Lung (tissue), 12 donors: ENCODE measurements around the gene MTRFR. TPM values are rescaled to one million over a fixed set of nuclear protein-coding genes. Genes with fewer than 3 reads are reported as not detected.

Experiments
- ATAC-seq: fragments of 200-7000 bp; cut with Tn5 transposase; one replicate; pipeline ENCODE4 v1.9.1; 2020; ENCODE audit warnings: moderate number of reproducible peaks; ENCODE audit not compliant: insufficient read depth, low FRiP score
- DNase-seq, 3 donors: peaks; one replicate each; pipeline ENCODE4 v3.0.0-alpha.2; 2013 to 2017
- H3K27ac ChIP-seq, 2 donors: one replicate each; pipeline ENCODE4 v1.5.1; 2013; ENCODE audit warnings: mild to moderate bottlenecking in 2 of 2, moderate library complexity in 2 of 2, control low read depth in 1 of 2, inconsistent platforms in 1 of 2, low read depth in 1 of 2, low read length in 1 of 2
- H3K27me3 ChIP-seq, 3 donors: one replicate each; pipeline ENCODE4 v1.5.1; 2013; ENCODE audit warnings: low read length in 2 of 3; ENCODE audit not compliant: control insufficient read depth in 3 of 3, insufficient read depth in 3 of 3
- H3K36me3 ChIP-seq, 4 donors: one replicate each; pipeline ENCODE4 v1.5.1; 2013; ENCODE audit warnings: low read length in 4 of 4, mild to moderate bottlenecking in 1 of 4, moderate library complexity in 1 of 4; ENCODE audit not compliant: control insufficient read depth in 4 of 4, insufficient read depth in 4 of 4
- H3K4me1 ChIP-seq, 5 donors: one replicate each; pipeline ENCODE4 v1.5.1; 2013; ENCODE audit warnings: low read length in 5 of 5, mild to moderate bottlenecking in 2 of 5, moderate library complexity in 1 of 5; ENCODE audit not compliant: control insufficient read depth in 5 of 5, insufficient read depth in 5 of 5
- H3K4me3 ChIP-seq: one replicate; pipeline ENCODE4 v1.5.1; 2013; ENCODE audit warnings: mild to moderate bottlenecking, control low read depth, moderate library complexity
- H3K9ac ChIP-seq, 2 donors: one replicate each; pipeline ENCODE4 v1.5.1; 2013; ENCODE audit warnings: low read length in 2 of 2, control low read depth in 1 of 2; ENCODE audit not compliant: insufficient read depth in 1 of 2
- H3K9me3 ChIP-seq, 4 donors: one replicate each; pipeline ENCODE4 v1.5.1; 2013; ENCODE audit warnings: low read length in 3 of 4, mild to moderate bottlenecking in 1 of 4, moderate library complexity in 1 of 4; ENCODE audit not compliant: control insufficient read depth in 4 of 4, insufficient read depth in 3 of 4
- CTCF ChIP-seq: IDR thresholded peaks from 2 replicates; pipeline ENCODE4 v1.5.1; 2012; ENCODE audit warnings: mild to moderate bottlenecking; ENCODE audit errors: control extremely low read depth, extremely low read depth
- WGBS, 2 donors: extraction: QIAGEN DNeasy Blood & Tissue Kit; methylation state at CpG; one replicate each; pipeline ENCODE4 v1.1.7; 2013; 5-methylcytosine and 5-hydroxymethylcytosine counted together
- polyA plus RNA-seq, 2 donors: library from polyadenylated mRNA; stranded (reverse); fragments of 200-250 nt; gene quantifications; one replicate each; pipeline ENCODE4 v1.2.1, GENCODE V29; 2013
- total RNA-seq, 2 donors: library from RNA; depleted of rRNA in 1 of 2; stranded (reverse); fragments of >200 nt in 1 of 2; gene quantifications; one replicate each; pipeline ENCODE4 v1.2.1, GENCODE V29; 2014 to 2021
- donor health status: control.
- donor health status: control.
- donor health status: Bipolar disorder and iron deficiency.
- donor health status: healthy.
- donor health status: DM: yes; HTN: yes; CAD: no.

Gene MTRFR
- total and polyA plus RNA-seq, 4 donors, result 8.8 to 21.6 (median 16.3) TPM

GRCh38 chr12:123232472-123232806, 797 bp upstream of the MTRFR start:
- WGBS, 2 donors, result 0% methylated on average over 15 of the region's 15 CpGs
- Histone ChIP-seq H3K27me3 (no peaks in the 10 kb centered on the region), H3K36me3 (peaks cover 0 to 2% (median 0%) of the 10 kb centered on the region in 4 donors), H3K27ac (peak overlapping the region; percentile 93 to 94), H3K4me3 (peak overlapping the region; percentile 70), H3K9ac (peak overlapping the region; percentile 60 to 93), H3K9me3 (no peaks in the 10 kb centered on the region), H3K4me1 (peaks cover 0 to 20% (median 7%) of the 10 kb centered on the region in 5 donors)
- DNase-seq (no peak), ATAC-seq (no peak)
- no peak for TF ChIP-seq CTCF

GRCh38 chr12:123233505-123234308, 471 bp downstream of the MTRFR start:
- TF ChIP-seq CTCF, result no peak
- 5 to 8% methylated on average over 42 of the region's 42 CpGs for WGBS, 2 donors
- peaks cover 0 to 16% (median 7%) of the 10 kb centered on the region in 5 donors for H3K4me1 ChIP-seq
- peak overlapping the region; percentile 91 to 95 for H3K27ac ChIP-seq
- H3K9me3 ChIP-seq, result no peaks in the 10 kb centered on the region
- H3K36me3 ChIP-seq, result peaks cover 0 to 2% (median 0%) of the 10 kb centered on the region in 4 donors
- DNase-seq, result no peak
- peak overlapping the region; percentile 97 for H3K4me3 ChIP-seq
- H3K27me3 ChIP-seq, result no peaks in the 10 kb centered on the region
- peak; percentile 4 for ATAC-seq
- H3K9ac ChIP-seq, result peak overlapping the region; percentile 75 to 98

GRCh38 chr12:123237646-123238329, 4.6 kb downstream of the MTRFR start:
- H3K4me3 ChIP-seq, result no peak overlapping the region

More at GRCh38 chr12:123237646-123238329, 4.6 kb downstream of the MTRFR start:
- DNase-seq (peak; percentile 63 to 70 (median 64)), ATAC-seq (no peak)
- 43 to 62% methylated on average over 6 of the region's 6 CpGs for WGBS, 2 donors
- H3K36me3 ChIP-seq, result peaks cover 0 to 4% (median 2%) of the 10 kb centered on the region in 4 donors
- no peaks in the 10 kb centered on the region for H3K27me3 ChIP-seq
- no peak overlapping the region for H3K9ac ChIP-seq
- peaks cover 0 to 19% (median 7%) of the 10 kb centered on the region in 5 donors for H3K4me1 ChIP-seq
- no peak overlapping the region for H3K27ac ChIP-seq
- peak; percentile 70 for TF ChIP-seq CTCF
- no peaks in the 10 kb centered on the region for H3K9me3 ChIP-seq
